HG03135 (cell line): ENCODE measurements around the gene PPARA.
"Not testable (repeated sequence)": the region's sequence is repeated elsewhere in the genome, so short reads cannot be mapped to it uniquely, and the experiment has no call there.

ENCODE experiments used
- ATAC-seq: cut with Tn5 transposase; IDR thresholded peaks from one replicate; pipeline ENCODE4 v1.9.1; 2021; ENCODE audit warnings: mild to moderate bottlenecking, moderate library complexity; ENCODE audit not compliant: unreplicated experiment

Gene PPARA

DNA sequence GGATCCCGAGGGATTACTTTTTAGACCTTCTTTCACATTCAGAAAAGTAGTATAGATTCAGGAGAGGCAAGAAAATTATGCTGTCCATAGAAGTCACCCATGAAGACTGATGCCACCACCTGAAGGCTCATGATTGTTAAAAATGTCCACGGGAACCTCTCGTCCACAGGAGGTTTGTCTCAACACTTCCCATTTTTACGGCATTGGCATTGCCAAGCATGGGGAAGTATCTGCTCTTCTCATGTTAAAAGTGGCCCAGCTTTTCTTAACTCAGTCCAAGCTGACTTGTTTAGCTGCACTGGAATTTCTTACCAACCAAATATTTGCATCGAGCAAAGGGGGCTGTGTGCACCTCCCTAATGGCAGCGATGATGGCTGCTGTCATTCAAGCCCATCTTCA lies 90.2 kb downstream of the PPARA start:
- ATAC-seq = no peak

DNA sequence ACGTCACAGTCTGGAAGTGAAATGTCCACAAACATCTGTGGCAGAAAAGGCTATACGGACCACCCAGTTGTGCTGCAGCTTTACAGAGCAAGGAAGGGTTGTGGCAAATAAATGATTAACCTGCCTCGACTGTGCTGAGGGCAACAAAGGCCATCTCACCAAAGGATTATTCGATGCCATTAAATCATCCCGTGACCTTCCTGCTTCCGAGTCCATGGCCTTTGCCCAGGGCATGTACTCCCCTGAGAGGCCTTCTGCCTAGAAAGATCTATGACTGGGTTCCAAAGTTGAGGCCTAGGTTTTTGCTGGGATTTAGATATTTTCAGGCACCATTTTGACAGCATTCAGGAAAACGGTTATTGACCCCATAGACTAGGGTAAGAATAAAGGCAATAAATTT lies 90.6 kb downstream of the PPARA start:
- ATAC-seq = no peak

DNA sequence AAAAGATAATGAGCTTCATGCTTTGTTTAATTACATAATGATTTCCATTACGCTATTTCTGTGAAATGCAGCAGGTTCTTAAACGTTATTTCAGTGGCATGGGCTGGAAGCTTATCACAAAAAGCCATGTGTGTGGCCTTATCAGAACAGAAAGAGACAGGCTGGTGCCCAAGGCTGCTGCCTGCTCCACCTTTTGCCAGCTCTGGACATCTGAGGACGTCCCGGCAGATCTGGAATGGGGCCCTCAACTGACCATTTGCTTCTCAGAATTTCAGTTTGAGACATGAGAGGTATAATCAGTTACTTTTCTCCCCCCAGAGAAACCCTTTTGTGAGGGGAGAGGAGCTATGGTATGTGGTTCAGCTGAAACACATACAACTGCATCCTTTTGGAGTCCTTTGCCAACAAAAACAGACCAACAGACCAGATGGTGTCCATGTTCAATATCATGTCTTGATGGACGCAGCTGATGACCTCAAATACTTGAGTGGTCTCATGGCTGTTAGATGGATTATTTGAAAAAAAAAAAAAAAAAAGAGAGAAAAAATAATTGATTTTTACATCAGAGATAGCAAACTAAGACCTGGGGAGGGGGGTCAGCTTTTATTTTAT lies 91.2 kb downstream of the PPARA start:
- ATAC-seq = no peak

DNA sequence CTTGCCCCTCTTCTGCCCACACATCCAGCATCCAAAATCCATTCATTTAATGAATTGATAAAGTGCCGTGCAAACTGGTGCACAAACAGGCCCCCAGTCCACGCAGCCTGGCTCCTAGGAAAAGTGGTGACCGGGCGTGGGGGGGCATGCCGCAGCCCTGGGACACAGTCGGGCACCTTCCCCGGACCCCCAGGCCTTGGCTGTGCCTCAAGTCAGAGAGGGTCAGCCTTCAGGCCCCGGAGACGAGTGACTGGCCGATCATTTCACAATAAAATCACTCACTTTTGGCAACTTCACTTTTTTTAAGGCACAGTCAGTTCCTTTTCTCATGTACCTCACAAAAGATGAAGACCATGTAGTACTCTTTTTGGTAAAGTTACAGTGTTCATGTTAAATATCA lies 91.8 kb downstream of the PPARA start:
- no peak for ATAC-seq

DNA sequence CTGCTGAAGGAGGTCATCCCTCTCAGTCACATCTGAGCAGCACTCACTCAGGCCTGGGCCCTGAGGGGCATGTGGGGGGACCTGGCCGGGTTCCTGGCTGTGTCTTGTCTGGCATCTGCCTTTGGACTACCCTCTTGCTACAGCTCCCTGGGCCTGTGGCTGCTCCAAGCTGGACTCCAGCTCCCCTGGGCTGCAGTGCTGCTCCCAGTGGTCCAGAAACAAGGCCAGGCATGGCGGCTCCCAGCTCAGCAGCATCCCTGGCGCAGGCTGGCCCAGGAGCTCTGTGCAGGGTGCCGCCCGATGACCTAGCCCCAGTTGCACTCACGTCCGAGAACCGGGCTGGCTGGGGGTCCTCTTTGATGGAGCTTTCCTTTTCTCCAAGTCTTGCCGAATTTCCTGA lies 94.4 kb downstream of the PPARA start:
- ATAC-seq = no peak

DNA sequence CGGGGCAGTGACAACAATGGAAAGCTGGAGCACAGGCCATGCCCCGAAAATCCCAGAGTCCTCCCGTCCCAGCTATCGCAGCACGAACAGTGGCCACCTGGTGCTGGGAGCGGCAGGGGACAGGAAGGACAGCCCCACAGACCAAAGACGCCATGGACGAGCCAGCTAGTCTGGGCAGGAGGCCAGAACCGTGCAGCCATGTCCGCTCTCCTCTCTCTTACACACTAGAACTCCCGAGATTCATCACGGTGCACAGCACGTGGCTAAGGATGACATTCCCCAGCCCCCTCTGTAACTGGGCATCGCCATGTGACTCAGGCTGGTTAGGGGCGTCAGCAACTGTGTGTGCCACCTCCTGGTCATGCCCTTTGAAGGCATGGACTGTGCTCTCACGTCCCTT lies 95.2 kb downstream of the PPARA start:
- no peak for ATAC-seq

DNA sequence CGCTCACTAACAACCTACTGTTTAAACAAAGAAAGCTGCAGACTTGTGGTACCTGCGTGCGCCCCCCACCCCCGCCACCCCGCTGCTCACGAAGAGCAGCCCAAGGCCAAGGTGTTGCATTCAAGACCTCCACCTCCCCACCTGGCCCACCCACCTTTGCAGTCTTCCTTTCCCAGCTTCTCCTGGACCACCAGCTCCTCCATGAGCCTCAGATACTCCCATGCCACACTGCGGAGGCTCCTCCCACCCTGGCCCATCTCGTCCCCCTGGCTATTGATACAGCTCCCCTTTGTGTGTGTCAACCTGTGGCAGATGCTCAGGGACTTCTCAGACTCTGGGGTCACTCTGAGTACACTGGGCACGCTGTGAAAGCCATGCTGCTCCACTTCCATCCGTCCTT lies 95.9 kb downstream of the PPARA start:
- ATAC-seq = no peak

DNA sequence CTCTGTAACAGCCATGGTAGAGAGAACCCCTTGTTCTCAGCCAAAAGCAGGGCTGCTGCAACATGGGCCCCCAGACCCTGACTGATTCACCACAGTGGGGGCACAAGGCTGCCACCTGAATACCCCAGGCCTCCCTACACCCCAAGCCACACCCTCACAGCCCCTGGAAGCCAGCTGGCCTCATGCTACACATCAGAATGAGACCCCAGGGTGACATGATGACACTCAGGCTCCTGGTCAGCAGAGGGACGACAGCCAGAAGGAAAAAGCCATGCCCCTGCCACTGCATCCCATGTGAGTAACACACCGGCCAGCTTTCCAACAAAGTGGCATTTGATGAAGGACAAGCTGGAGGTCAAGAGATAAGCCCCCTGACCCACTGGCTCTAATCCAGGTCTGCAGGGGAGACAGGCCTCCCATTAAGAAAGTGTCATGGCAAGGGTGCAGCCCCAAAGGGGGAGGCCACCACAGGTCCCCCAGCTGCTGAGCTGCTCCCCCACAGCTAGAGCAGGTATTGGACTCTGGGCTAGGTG lies 97.2 kb downstream of the PPARA start:
- ATAC-seq = no peak

DNA sequence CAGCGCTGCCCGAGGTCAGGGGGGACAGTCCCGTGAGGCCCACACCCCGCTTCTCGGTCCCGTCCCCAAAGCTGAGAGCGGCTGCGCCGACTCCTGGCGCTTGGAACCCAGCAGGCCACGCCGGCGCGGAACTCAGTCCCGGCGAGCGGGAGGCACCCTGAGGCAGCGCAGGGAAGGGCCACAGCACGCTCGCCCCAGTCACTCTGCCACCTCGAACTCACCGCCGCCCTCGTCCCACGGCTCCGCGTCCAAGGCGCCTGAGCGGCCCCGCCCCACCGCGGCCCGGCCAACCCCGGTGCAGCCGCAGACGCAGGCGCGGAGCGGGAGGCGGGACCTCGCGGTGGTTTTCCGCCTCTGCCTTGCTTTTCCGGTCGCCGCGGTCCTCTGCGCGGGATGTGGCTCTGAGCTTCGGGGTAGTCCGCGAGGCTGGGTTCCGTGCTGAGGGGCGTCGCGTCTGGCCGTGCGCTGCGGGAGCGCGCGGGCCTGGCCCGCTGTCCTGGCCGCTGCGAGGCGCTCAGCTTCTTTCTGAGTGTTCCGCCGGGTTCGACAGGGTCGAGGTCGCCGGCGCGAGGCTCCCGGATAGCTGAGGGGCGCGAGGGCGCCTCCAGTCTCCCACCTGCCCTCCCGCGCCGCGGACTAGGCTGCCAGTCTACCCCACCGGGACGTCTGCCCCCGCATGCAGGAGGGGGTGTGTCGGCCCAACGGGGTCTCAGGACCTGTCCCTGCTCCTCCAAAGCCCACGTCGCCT lies 99.9 kb downstream of the PPARA start, which contains the start of gene CDPF1:
Gene CDPF1, minus strand, starts transcription at position 259 of the 748 bp plus-strand sequence. CDS start 2,009 bp downstream, outside the sequence.
- peak; percentile 82 for ATAC-seq

DNA sequence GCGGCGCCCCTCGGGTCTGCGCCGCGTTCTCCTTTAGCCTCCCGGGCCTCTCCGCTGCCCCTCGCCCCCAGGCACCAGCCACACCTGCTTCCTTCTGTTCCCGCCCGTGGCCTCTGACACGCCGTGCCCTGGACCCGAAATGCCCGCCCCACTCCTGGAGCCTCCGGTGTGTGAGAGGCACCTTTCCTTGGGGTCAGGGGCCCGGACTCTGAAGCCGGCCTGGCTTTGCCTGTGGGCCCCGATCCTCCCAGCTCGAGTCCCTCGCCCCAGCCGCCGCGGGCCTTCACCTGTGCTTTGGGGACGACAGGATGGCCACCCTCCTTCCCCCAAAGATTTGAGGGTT lies 100.4 kb downstream of the PPARA start:
- no peak for ATAC-seq

DNA sequence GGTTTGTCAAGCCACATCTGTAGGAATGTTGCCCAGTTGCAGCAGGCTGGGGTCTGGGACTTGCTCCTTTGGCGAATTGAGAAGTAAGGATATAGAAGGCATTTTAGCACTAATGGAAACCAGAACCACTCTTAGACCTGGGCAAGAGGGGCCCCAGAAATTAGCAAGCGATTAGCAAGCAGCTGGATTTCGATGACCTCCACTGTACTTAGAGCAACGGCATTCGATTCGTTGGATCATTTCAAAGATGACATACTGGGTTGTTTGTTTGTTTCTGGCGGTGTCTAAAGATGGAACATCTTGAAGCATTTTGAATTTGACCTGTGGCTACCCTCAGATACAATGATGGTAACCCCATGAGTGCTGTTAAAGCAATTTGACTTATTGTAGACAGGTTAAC lies 100.9 kb downstream of the PPARA start:
- no peak for ATAC-seq

DNA sequence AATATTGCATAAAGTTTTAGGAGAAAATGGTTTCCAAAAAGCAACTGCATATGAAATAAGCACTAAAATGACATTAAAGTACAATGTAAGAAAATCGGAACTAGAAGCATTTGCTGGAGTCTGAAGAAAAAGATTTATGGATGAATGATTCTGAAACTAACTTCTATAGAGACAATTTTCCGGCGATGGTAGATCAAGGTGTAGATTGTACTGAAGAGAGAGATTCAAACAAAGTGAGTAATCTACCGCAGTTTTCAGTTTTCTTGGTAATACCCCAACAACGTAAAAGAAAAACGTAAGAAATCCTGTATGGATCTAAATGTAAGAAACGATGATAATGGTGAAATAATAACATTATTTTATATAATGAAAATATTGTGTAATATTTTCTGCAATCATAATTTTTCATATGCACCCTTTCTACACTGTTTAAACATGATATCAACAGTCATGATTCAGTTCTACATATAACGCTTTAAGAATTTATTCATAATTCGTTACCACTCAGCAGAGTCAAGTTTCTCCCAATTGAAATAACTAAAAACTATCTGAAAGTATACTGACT lies 101.6 kb downstream of the PPARA start:
- no peak for ATAC-seq

DNA sequence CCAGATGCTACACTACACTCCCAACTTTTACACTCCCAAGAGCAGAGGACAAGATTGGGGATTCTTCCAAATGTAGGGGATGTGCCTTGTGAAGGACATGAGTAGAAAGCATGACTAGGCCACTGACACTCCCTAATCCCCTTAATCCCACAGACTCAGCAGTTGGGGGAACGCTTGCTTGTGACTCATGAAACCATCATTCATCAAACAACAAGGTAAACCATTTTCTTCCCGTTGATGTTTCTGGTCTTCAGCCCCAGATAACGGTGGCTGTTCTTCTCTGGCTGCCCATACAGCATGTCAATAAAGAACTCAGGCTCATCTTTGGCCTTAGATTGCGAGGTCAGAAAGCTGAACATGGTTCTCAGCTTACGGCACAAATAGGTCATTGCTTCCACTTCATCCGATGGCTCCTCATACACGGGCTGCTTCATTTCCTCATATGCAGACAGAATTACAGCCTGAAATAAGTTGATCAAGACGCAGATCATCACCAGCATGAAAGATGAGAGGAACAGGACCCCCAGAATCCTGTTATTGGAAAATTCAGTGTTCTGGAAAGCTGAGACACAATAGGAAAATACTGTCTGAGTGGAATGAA lies 106.1 kb downstream of the PPARA start:
- ATAC-seq = no peak

DNA sequence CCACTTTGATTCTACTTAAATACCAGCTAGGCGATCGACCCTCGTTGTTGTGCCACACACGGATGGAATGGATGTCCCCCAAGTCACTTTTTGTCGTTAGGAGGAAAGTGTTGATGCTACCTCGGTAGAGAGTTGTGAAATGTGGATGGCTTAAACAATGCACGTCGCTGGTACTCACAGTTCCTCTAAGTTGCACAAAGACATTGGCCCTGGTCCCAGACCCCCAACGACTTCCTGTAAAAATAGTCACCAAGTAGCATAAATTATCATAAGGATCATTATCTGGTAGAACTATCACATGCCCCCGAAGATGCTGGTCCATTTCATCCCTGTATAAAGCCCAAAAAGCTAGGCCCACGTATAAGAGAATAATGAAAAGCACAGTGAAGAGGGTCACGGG lies 109.0 kb downstream of the PPARA start:
- ATAC-seq = no peak

DNA sequence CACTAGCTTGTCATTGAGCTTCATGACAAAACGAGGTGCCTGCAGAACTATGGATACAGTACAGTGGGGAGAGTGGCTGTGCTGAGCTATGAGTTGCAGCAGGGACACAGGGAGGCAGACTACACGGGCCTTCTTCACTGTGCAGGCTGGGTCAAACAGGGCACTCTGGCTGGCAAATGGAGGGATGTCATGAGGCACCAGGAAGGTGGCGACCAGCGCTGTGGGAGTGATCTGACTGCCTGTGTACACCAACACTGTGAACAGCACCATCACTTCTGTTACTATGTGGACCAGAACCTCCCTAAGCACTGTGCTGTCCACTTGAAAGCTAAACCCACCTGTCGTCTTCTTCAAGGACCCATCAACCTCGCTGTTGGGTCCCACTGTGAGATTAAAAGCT lies 109.7 kb downstream of the PPARA start:
- no peak for ATAC-seq

DNA sequence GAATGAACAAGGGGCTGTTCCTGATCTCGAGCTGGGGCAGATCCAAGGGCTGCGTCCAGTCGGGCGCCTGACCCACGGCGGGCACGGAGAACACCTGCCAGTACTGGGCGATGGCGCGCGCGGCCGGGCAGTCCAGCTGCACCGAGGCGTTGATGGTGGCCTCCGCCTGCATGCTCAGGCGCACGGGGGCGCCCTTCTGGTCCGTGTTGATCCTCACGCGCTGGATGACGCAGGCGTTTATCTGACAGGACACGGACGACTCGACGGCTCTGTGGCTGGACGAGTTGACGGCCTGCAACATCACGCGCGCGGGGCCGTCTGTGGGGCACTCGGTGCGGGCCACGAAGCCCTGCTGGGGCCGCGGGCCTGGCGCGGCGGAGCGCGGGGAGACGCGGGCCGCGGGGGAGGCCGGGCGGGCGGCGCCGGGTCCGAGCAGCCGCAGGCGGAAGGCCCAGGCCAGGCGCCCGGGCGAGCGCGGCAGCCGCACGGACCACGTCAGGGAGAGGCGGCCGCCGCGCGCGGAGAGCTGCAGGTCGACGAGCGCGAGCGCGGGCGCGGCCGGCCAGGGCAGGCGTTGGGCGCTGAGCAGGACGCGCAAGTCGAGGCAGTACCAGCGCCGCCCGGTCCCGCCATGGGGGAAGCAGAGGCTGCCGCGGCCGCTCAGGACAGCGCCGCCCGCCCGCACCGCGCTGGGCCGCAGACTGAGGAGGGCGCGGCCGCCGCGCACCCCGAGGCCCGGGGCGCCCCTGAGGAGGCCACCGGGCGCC lies 112.3 kb downstream of the PPARA start:
- no peak for ATAC-seq

DNA sequence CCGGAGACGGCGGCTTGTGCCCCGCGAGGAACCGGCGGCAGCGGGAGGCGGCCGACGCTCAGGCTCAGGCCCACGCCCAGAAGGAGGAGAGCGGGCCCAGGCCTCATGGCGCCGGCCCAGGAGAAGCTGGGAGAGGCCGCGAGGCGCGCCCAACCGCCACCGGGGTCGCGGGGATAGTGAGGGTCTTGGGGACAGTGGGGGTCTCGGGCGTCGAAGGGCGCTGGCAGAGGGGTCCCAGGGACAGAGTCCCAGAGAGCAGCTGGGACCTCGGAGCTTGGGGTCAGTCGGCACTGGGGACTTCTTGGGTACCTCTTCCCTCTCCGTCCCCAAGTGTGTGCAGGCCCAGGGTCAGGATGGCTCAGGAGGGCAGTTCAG lies 112.9 kb downstream of the PPARA start, which contains the start of gene PKDREJ:
Gene PKDREJ, minus strand, starts transcription at position 128 of the 375 bp plus-strand sequence. Its CDS starts 21 bp downstream, at position 107.
- ATAC-seq = no peak

DNA sequence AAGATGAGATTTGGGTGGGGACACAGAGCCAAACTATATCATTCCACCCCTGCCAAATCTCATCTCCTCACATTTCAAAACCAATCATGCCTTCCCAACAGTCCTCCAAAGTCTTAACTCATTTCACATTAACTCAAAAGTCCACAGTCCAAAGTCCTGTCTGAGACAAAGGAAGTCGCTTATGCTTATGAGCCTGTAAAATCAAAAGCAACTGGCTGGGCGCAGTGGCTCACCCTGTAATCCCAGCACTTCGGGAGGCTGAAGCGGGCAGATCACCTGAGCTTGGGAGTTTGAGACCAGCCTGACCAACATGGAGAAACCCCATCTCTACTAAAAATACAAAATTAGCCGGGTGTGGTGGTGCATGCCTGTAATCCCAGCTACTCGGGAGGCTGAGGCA lies 114.2 kb downstream of the PPARA start:
- not testable (repeated sequence) for ATAC-seq

DNA sequence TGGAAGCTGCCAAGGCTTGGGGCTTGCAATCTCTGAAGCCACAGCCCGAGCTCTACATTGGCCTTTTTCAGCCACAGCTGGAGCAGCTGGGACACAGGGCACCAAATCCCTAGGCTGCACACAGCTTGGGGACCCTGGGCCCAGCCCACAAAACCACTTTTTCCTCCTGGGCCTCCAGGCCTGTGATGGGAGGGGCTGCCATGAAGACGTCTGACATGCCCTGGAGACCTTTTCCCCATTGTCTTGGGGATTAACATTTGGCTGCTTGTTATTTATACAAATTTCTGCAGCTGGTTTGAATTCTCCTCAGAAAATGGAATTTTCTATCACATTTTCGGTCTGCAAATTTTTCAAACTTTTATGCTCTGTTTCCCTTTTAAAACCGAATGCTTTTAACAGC lies 115.3 kb downstream of the PPARA start:
- ATAC-seq = not testable (repeated sequence)

DNA sequence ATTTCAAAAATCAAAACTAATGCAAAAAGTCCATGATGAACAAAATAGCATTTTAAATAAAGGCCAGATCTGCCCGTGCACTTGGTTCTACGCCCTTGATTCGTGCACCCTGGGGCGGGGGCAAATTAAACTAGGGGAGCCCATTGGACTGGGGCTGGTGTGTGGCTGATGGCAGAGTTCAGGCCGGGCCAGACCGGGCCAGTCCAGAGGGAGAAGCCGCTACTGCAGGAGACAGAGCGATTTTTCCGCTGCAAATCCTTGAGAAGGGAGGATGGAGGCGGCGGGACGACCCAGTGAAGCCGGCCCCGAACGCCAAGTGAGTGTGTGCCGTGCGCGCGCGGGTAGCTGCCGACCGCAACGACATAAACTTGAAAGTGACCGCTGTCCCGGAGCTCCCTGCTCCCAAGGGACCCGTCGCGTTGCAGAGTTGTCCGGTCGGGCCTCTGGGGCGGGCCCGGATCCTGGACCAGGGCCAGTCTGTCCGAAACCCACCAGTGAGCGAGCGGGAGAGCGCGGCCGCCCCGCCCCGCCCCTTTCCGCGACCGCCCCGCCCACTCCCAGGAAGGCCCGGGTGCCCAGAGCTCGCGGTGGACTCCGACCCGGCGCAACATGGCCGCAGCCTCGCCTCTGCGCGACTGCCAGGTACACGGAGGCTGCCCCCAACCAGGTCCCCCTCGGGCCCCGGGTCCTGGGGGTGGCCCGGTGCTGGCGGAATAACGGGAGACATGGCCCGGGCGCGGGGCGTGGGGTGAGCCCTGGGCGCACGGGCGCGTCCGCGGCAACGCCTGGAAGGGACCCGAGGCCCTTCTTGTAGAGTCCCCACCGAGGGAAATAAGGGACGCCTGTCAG lies 117.3 kb downstream of the PPARA start, which contains the start of gene TTC38:
Gene TTC38, plus strand, starts transcription at position 578 of the 849 bp plus-strand sequence. Its CDS starts 32 bp downstream, at position 610.
- ATAC-seq = no peak
